ENCODE results near the gene NVL.
"Not testable (repeated sequence)": the region's sequence is repeated elsewhere in the genome, so short reads cannot be mapped to it uniquely, and the experiment has no call there.

The NVL gene

DNA sequence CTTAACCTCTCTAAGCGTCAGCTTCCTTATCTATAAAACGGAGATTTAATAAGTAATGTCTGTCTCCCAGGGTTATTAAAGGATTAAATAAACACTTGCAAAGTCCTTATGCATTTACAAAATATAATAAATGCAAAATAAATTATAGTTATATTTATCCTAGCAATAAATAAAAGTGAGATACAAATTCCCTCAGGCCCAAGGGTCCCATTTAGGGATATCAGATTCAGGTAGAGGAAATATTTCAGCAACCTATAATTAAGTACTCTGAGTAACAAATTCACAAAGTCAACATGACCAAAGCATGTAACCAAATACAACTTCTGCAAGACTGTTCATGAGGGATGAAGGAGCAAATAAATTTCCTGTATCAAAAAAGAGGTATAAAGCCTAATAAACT is 17.9 kb downstream of the NVL start:
- Mint-ChIP-seq H3K4me3 (no peak overlapping the region), H3K4me1 (no peaks in the 10 kb centered on the region), H3K9me3 (no peaks in the 10 kb centered on the region), H3K27ac (no peak overlapping the region), H3K36me3 (peaks cover 90% of the 10 kb centered on the region)
- DNase-seq (ENCODE audit: low spot score in 2 of 2): no peak
- no peak for ATAC-seq

GRCh38 chr1:224311503-224311902 is 18.5 kb downstream of the NVL start:
- not testable (repeated sequence) for H3K27ac Mint-ChIP-seq; H3K4me1 Mint-ChIP-seq; DNase-seq (ENCODE audit: low spot score in 2 of 2); H3K4me3 Mint-ChIP-seq; ATAC-seq; H3K9me3 Mint-ChIP-seq
- H3K36me3 Mint-ChIP-seq: peaks cover 90% of the 10 kb centered on the region

GRCh38 chr1:224308064-224308463 is 21.9 kb downstream of the NVL start:
- DNase-seq (ENCODE audit: low spot score in 2 of 2): no peak
- ATAC-seq: no peak
- Mint-ChIP-seq H3K4me3 (no peak overlapping the region), H3K4me1 (no peaks in the 10 kb centered on the region), H3K27ac (no peak overlapping the region), H3K9me3 (no peaks in the 10 kb centered on the region), H3K36me3 (peaks cover 90% of the 10 kb centered on the region)

DNA sequence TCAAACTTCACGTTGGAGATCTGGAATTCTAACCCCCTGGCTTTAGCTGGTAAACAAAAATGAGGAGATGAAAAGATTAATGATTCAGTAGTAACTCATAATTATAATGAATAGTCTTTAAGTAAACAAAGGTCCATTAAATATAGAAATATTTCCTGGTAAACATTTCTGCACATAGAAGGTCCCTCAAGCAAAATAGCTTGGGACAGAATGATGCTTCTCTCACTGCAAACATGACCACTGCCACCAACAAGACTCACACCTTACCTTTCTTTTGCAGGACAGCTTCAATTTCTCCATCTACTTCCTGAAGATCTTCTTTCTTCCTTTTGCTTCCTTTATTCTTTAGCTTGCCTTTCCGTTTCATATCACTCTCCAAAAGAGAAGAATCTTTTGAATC is 25.2 kb downstream of the NVL start:
- no peak overlapping the region for H3K4me3 Mint-ChIP-seq
- H3K27ac Mint-ChIP-seq: no peak overlapping the region
- no peaks in the 10 kb centered on the region for H3K4me1 Mint-ChIP-seq
- ATAC-seq (no peak), DNase-seq (ENCODE audit: low spot score in 2 of 2) (no peak)
- peaks cover 98% of the 10 kb centered on the region for H3K36me3 Mint-ChIP-seq
- H3K9me3 Mint-ChIP-seq: no peaks in the 10 kb centered on the region

- DNase-seq (ENCODE audit: low spot score in 2 of 2) (no peak), ATAC-seq (no peak)
- Mint-ChIP-seq H3K36me3 (peaks cover 100% of the 10 kb centered on the region), H3K27ac (no peak overlapping the region), H3K9me3 (no peaks in the 10 kb centered on the region), H3K4me1 (no peaks in the 10 kb centered on the region), H3K4me3 (no peak overlapping the region)
Measured at GRCh38 chr1:224302947-224303346, 27.0 kb downstream of the NVL start.

DNA sequence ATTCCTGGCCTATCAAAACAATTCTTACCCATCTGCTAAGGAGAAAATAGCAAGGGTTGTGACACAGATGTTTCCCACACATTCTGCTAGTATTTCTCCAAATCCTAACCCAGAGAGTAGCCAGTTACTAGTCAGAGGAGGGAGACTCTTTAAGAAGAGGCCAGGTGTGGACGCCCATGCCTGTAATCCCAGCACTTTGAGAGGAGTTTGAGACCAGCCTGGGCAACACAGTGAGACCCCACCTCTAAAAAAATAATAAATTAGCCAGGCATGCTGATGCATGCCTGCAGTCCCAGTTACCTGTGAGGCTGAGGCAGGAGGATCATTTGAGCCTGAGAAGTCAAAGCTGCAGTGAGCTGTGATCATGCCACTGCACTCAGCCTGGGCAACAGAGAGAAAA is 28.6 kb downstream of the NVL start:
- H3K4me1 Mint-ChIP-seq: no peaks in the 10 kb centered on the region
- no peaks in the 10 kb centered on the region for H3K9me3 Mint-ChIP-seq
- ATAC-seq (no peak), DNase-seq (ENCODE audit: low spot score in 2 of 2) (peak in 1 of 2 donors; percentile 18)
- H3K36me3 Mint-ChIP-seq: peaks cover 100% of the 10 kb centered on the region
- H3K27ac Mint-ChIP-seq: no peak overlapping the region
- H3K4me3 Mint-ChIP-seq: no peak overlapping the region

GRCh38 chr1:224300346-224300745 is 29.6 kb downstream of the NVL start:
- ATAC-seq: peak; percentile 60
- peaks cover 100% of the 10 kb centered on the region for H3K36me3 Mint-ChIP-seq
- H3K9me3 Mint-ChIP-seq: no peaks in the 10 kb centered on the region
- no peak for DNase-seq (ENCODE audit: low spot score in 2 of 2)
- H3K27ac Mint-ChIP-seq: no peak overlapping the region
- no peaks in the 10 kb centered on the region for H3K4me1 Mint-ChIP-seq
- H3K4me3 Mint-ChIP-seq: no peak overlapping the region

DNA sequence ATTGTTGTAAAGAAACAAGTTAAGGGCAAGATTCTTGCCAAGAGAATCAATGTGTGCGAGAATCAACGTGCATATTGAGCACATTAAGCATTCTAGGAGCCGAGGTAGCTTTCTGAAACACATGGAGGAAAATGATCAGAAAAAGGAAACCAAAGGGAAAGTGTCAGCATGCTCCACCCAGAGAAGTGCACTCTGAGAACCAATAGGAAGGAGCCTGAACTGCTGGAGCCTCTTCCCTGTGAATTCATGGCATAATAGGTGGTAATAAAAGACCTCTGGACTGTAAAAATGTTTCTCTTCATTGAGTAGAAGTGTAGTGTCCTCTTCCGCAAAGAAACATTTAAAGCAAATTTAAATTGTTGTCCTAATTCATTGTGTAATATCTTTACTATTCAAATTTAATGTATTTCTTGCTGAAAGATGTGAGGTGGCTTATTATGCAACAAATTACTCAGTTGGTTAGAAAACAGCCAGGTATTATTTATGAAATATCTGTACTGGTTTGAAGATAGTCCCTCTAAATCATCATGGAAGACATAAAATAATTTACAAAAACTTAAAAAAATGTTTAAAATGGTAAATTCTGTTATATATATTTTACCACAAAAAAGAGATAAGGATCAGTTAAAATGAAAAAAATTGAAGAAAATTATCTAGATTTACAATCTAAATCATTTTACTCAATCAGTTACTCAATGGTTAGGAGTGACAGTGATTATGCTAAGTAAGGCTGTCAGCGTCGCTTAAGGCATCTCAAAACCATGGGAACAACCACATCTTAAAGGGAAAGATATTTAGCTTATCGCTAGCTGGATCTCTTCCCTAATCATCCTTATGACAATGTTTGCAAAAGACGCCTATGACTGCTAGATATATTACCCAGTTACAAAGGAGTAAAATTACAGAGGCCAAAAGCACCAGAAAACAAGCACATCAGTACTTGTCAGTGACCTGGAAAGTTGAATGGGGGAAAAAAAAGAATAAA is 31.3 kb downstream of the NVL start:
- H3K9me3 Mint-ChIP-seq: no peaks in the 10 kb centered on the region
- no peak for ATAC-seq
- no peak for DNase-seq (ENCODE audit: low spot score in 2 of 2)
- H3K36me3 Mint-ChIP-seq: peaks cover 100% of the 10 kb centered on the region
- H3K27ac Mint-ChIP-seq: no peak overlapping the region
- no peaks in the 10 kb centered on the region for H3K4me1 Mint-ChIP-seq
- H3K4me3 Mint-ChIP-seq: no peak overlapping the region

GRCh38 chr1:224294775-224295174 is 35.2 kb downstream of the NVL start:
- no peaks in the 10 kb centered on the region for H3K9me3 Mint-ChIP-seq
- DNase-seq (ENCODE audit: low spot score in 2 of 2) (no peak), ATAC-seq (no peak)
- H3K4me3 Mint-ChIP-seq: no peak overlapping the region
- H3K27ac Mint-ChIP-seq: peak overlapping the region; percentile 4
- H3K36me3 Mint-ChIP-seq: peaks cover 98% of the 10 kb centered on the region
- H3K4me1 Mint-ChIP-seq: no peaks in the 10 kb centered on the region

DNA sequence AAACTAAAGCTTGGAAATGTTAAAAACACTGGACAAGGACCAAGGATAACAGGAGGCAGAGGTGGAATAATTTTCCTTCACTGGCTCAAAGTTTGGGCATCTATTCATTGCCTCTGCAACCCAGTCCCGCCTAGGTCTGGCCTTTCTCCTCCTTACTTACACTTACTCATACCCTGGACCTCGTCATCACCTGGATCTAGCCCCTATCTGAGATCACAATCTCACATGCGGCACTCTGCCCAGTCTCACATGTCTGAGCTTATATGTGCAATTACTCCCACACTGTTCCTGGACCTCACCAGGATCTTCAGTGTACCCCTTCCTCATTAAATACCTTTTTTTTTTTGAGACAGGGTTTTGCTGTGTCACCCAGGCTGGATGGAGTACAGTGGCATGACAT is 37.6 kb downstream of the NVL start:
- H3K36me3 Mint-ChIP-seq: peaks cover 95% of the 10 kb centered on the region
- no peaks in the 10 kb centered on the region for H3K4me1 Mint-ChIP-seq
- peak in 1 of 2 donors; percentile 26 for DNase-seq (ENCODE audit: low spot score in 2 of 2)
- no peak for ATAC-seq
- no peak overlapping the region for H3K27ac Mint-ChIP-seq
- no peak overlapping the region for H3K4me3 Mint-ChIP-seq
- no peaks in the 10 kb centered on the region for H3K9me3 Mint-ChIP-seq

DNA sequence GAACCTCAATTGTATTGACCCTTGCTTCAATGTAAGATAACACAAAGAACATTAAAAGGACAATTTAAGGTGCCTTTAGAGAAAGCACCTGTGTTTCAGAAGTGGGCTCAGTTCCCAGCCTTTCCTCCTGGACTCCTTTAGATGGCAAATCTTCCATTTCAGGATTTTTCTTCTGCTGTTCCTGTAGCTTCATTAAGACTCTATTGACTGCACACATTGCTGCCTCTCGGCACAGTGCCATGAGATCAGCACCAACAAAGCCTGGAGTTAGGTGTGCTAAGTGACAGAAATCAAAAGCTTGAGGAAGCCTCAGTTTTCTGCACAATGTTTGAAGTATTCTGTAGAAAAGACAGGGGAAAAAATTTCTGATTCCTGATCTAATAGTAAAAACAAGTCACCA is 40.6 kb downstream of the NVL start:
- no peak overlapping the region for H3K4me3 Mint-ChIP-seq

DNA sequence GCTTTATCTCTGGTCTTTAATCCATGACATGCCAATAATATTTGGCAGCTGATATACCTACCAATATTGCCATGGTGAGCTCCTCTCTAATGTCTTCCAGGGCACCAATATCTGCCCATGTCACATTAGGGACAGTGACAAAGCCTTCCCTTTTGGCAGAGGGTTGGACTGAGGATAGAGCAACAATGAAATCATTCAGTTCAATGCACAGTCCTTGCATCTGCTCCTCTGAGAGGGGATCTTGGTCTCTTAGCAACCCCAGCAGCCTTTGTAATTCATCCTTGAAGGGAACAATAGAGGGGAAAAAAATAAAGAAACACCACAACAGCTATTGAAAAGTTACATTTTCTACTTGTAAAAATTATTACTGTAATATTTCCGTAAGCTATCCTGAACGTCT is 42.3 kb downstream of the NVL start:
- DNase-seq (ENCODE audit: low spot score in 2 of 2) (no peak), ATAC-seq (no peak)
- Mint-ChIP-seq H3K9me3 (no peaks in the 10 kb centered on the region), H3K4me3 (no peak overlapping the region), H3K4me1 (no peaks in the 10 kb centered on the region), H3K36me3 (peaks cover 95% of the 10 kb centered on the region), H3K27ac (no peak overlapping the region)

More for the DNA sequence above, 40.6 kb downstream of the NVL start:
- no peak overlapping the region for H3K27ac Mint-ChIP-seq
- H3K9me3 Mint-ChIP-seq: no peaks in the 10 kb centered on the region
- DNase-seq (ENCODE audit: low spot score in 2 of 2) (no peak), ATAC-seq (no peak)
- no peaks in the 10 kb centered on the region for H3K4me1 Mint-ChIP-seq
- peaks cover 95% of the 10 kb centered on the region for H3K36me3 Mint-ChIP-seq

- H3K4me1 Mint-ChIP-seq: no peaks in the 10 kb centered on the region
- H3K4me3 Mint-ChIP-seq: no peak overlapping the region
- H3K27ac Mint-ChIP-seq: no peak overlapping the region
- DNase-seq (ENCODE audit: low spot score in 2 of 2) (no peak), ATAC-seq (no peak)
- H3K36me3 Mint-ChIP-seq: peaks cover 95% of the 10 kb centered on the region
- no peaks in the 10 kb centered on the region for H3K9me3 Mint-ChIP-seq
Measured at GRCh38 chr1:224282140-224282539, 47.8 kb downstream of the NVL start.

DNA sequence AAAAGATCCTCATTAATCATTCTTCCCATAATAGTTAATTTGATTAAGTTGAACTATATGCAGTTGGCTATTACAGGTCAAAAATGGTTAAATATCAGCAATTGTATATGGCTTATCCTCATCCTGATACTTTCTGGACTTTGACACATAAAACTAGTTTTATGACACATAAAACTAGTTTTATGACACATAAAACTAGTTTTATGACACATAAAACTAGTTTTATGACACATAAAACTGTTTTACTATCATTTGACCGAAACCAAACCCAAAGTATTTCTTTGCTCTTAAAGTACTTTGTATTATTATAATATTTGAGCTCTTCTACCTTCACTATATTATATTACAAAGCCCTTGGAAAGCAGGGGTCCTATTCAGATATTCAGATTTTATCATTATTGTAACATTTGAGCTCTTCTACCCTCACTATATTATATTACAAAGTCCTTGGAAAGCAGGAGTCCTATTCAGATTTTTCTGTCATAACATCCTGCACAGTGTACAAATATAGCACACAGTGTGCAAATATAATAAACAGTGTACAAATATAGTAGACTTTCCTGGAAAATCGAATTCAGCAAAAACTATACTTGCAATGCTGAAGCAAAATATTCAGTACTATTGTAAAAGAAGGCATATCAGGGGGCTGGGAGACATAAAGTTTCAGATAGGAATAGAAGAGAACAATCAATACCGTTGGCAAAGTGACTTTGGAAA is 53.0 kb downstream of the NVL start:
- DNase-seq (ENCODE audit: low spot score in 2 of 2) (no peak), ATAC-seq (no peak)
- H3K4me3 Mint-ChIP-seq: no peak overlapping the region
- H3K9me3 Mint-ChIP-seq: no peaks in the 10 kb centered on the region
- H3K27ac Mint-ChIP-seq: peak overlapping the region; percentile 36
- H3K36me3 Mint-ChIP-seq: peaks cover 75% of the 10 kb centered on the region
- H3K4me1 Mint-ChIP-seq: no peaks in the 10 kb centered on the region

DNA sequence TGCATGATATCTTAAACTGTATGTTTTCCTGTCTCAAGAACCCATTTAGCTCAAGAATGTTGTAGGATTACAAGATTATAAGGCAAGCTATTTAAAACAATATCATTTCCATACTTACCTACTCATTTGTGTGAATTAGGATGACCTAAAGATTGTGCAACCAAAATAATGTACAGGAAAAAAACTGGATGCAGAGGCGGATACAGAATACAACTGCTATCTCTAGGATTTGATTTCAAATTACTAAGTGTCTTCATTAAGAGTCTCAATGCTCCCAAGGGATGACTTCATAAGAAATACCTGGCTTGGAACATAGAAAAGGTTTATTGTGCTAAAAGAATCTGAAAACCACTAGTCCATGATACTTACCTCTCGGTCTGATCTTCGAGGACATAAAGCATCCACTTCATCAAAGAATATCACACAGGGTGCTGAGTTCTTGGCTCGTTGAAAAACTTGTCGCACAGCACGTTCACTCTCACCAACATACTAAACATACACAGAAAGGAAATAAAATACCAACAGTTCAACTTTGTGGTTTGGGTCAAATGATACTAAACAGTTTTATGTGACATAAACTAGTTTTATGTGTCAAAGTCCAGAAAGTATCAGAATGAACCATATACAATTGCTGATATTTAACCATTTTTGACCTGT is 54.9 kb downstream of the NVL start:
- Mint-ChIP-seq H3K36me3 (peaks cover 75% of the 10 kb centered on the region), H3K4me3 (no peak overlapping the region), H3K4me1 (no peaks in the 10 kb centered on the region), H3K9me3 (no peaks in the 10 kb centered on the region), H3K27ac (no peak overlapping the region)
- DNase-seq (ENCODE audit: low spot score in 2 of 2) (no peak), ATAC-seq (no peak)
